GM12878 (cell line): ENCODE measurements around the gene RNF113B. TPM values are rescaled to one million over a fixed set of nuclear protein-coding genes. Genes with fewer than 3 reads are reported as not detected.

Experiments
- ATAC-seq: fragments of 200-7000 bp; cut with Tn5 transposase; 3 replicates; pipeline ENCODE4 v1.9.1; 2020; ENCODE audit warnings: mild to moderate bottlenecking, moderate library complexity
- BruUV-seq: library from RNA; stranded (reverse); fragments of 400-500 nt; replicated peaks from 2 replicates; lab custom pipeline; 2021; lab: Mats Ljungman, UMichigan
- CTCF ChIA-PET: fragments of 300-600 bp; sonication (Branson Sonifier 250); formaldehyde crosslinking; extraction: SDS; loops from one replicate; lab custom pipeline; 2021; ENCODE audit warnings: inconsistent platforms; lab: Yijun Ruan, JAX
- POLR2A ChIA-PET: fragments of 350-600 bp; formaldehyde crosslinking; extraction: SDS; loops from one replicate; lab custom pipeline; 2021; ENCODE audit warnings: inconsistent platforms; lab: Charles Lee
- RAD21 ChIA-PET: fragments of 300-600 bp; sonication (Branson Sonifier 250); formaldehyde crosslinking; loops from one replicate; lab custom pipeline; 2023; ENCODE audit warnings: antibody characterized with exemption; ENCODE audit not compliant: unreplicated experiment; lab: Charles Lee
- SMC1A ChIA-PET: fragments of 300-600 bp; sonication (Branson Sonifier 250); formaldehyde crosslinking; loops from one replicate; lab custom pipeline; 2023; ENCODE audit not compliant: unreplicated experiment, uncharacterized antibody; lab: Charles Lee
- DNase-seq: peaks from one replicate; pipeline ENCODE4 v3.0.0-alpha.2; 2011; ENCODE audit warnings: low read depth, low spot score
- FAIRE-seq: peaks from 3 replicates; lab custom pipeline; 2011; peaks lifted over from hg19 to GRCh38; lab: Jason Lieb, UNC
- H2AFZ ChIP-seq: 2 replicates; pipeline ENCODE4 v1.6.0; 2011; ENCODE audit warnings: low read depth, low read length, control low read depth; ENCODE audit not compliant: control insufficient read depth
- H3K27ac ChIP-seq: 2 replicates; pipeline ENCODE4 v1.5.1; 2011; ENCODE audit warnings: control low read depth; ENCODE audit not compliant: control insufficient read depth, insufficient read depth
- H3K27me3 ChIP-seq, 2 experiments: replicated peaks in 1 of 2; 2 replicates each; pipeline versions ENCODE4 v1.6.0 to v1.6.1; 2011; ENCODE audit warnings: low read length in 1 of 2; ENCODE audit not compliant: control insufficient read depth in 2 of 2, insufficient read depth in 2 of 2
- H3K36me3 ChIP-seq, 2 experiments: 2 replicates each; pipeline ENCODE4 v1.5.1; 2011; ENCODE audit warnings: low read length in 1 of 2; ENCODE audit not compliant: control insufficient read depth in 2 of 2, insufficient read depth in 2 of 2
- H3K4me1 ChIP-seq: 2 replicates; pipeline ENCODE4 v1.6.1; 2011; ENCODE audit warnings: mild to moderate bottlenecking, low read length, moderate library complexity, mixed read lengths; ENCODE audit not compliant: control insufficient read depth, insufficient read depth
- H3K4me2 ChIP-seq: 2 replicates; pipeline ENCODE4 v1.6.0; 2011; ENCODE audit warnings: control low read depth; ENCODE audit not compliant: control insufficient read depth, insufficient read depth
- H3K4me3 ChIP-seq: fragments of 200-600 bp; sonication (generic); 2 replicates; pipeline ENCODE4 v1.5.1; 2016
- H3K79me2 ChIP-seq: 2 replicates; pipeline ENCODE4 v1.6.0; 2011; ENCODE audit warnings: low read length; ENCODE audit not compliant: control insufficient read depth, insufficient read depth
- H3K9ac ChIP-seq: 2 replicates; pipeline ENCODE4 v1.8.0; 2011; ENCODE audit warnings: low read length, control low read depth, mixed read lengths; ENCODE audit not compliant: control insufficient read depth, insufficient read depth
- H3K9me3 ChIP-seq: replicated peaks from 3 replicates; pipeline ENCODE4 v1.5.1; 2011; ENCODE audit warnings: mild to moderate bottlenecking, low read length; ENCODE audit not compliant: control insufficient read depth, insufficient read depth
- H4K20me1 ChIP-seq: 2 replicates; pipeline ENCODE4 v1.6.0; 2011; ENCODE audit not compliant: control insufficient read depth, insufficient read depth
- CREM ChIP-seq: IDR thresholded peaks from 2 replicates; pipeline ENCODE4 v1.6.1; 2014; ENCODE audit warnings: antibody characterized with exemption, low read depth
- EED ChIP-seq: sonication (generic); IDR thresholded peaks from 2 replicates; pipeline ENCODE4 v1.6.1; 2016; ENCODE audit warnings: antibody characterized with exemption, low read depth
- EP300 ChIP-seq, 2 experiments: fragments of 150-350 bp in 1 of 2; IDR thresholded peaks; 2 replicates each; pipeline ENCODE4 v1.6.1; 2011 to 2012; ENCODE audit warnings: low read depth in 2 of 2, low read length in 2 of 2, borderline replicate concordance in 1 of 2, improper control_type of control experiment in 1 of 2, inconsistent platforms in 1 of 2; ENCODE audit not compliant: control insufficient read depth in 1 of 2
- FOXK2 ChIP-seq: fragments of 450-650 bp; IDR thresholded peaks from 2 replicates; pipeline ENCODE4 v1.6.1; 2017; ENCODE audit warnings: mild to moderate bottlenecking, moderate library complexity
- KLF5 ChIP-seq: fragments of 450-650 bp; IDR thresholded peaks from 2 replicates; pipeline ENCODE4 v1.6.1; 2014; ENCODE audit warnings: mild to moderate bottlenecking; ENCODE audit not compliant: partially characterized antibody
- MAX ChIP-seq: IDR thresholded peaks from 2 replicates; pipeline ENCODE4 v1.6.1; 2012; ENCODE audit warnings: low read depth, low read length, improper control_type of control experiment
- MEF2A ChIP-seq: IDR thresholded peaks from 2 replicates; pipeline ENCODE4 v1.6.1; 2011; ENCODE audit warnings: low read depth, mild to moderate bottlenecking, low read length, moderate library complexity; ENCODE audit not compliant: insufficient read depth
- NFYA ChIP-seq: IDR thresholded peaks from 2 replicates; pipeline ENCODE4 v1.6.1; 2011; ENCODE audit warnings: low read depth, mild to moderate bottlenecking, low read length, improper control_type of control experiment, borderline replicate concordance
- PRDM15 ChIP-seq: fragments of 450-650 bp; formaldehyde crosslinking; IDR thresholded peaks from 2 replicates; pipeline ENCODE4 v1.4.0; 2020; ENCODE audit warnings: mild to moderate bottlenecking, moderate library complexity
- RUNX3 ChIP-seq: IDR thresholded peaks from 2 replicates; pipeline ENCODE4 v1.6.1; 2012; ENCODE audit warnings: low read length, inconsistent platforms
- TAF1 ChIP-seq: IDR thresholded peaks from 2 replicates; pipeline ENCODE4 v1.6.1; 2011; ENCODE audit warnings: mild to moderate bottlenecking, low read depth, low read length, borderline replicate concordance
- TCF12 ChIP-seq: IDR thresholded peaks from 2 replicates; pipeline ENCODE4 v1.6.1; 2011; ENCODE audit warnings: low read depth, mild to moderate bottlenecking, low read length
- WGBS: methylation state at CpG from one replicate; pipeline ENCODE4 v1.1.6; 2016; ENCODE audit warnings: low lambda C conversion rate; ENCODE audit not compliant: insufficient replicate concordance, insufficient coverage; ENCODE audit errors: missing lambda C conversion rate; 5-methylcytosine and 5-hydroxymethylcytosine counted together
- in situ Hi-C: fragments of 300-500 bp; cut with MboI; formaldehyde crosslinking; loops from 9 replicates; pipeline ENCODE4 v1.14.3; 2018; ENCODE audit warnings: mixed read lengths
- intact Hi-C: fragments of 100-400 bp; cut with micrococcal nuclease; formaldehyde crosslinking; loops from one replicate; pipeline ENCODE4 v1.14.2; 2022; ENCODE audit not compliant: unreplicated experiment
- polyA plus RNA-seq, 11 experiments: library from polyadenylated mRNA; depleted of rRNA in 4 of 11; unstranded in 6 of 11; stranded (reverse) in 5 of 11; fragments of >200 nt; fragmentation: Nextera tagmentation in 4 of 11; fragmentation: Illumina TruSeq in 1 of 11; extraction: Ambion mirVana in 4 of 11; extraction: Trizol in 1 of 11; gene quantifications; 1 replicate in 1 of 11; 2 replicates in 10 of 11; pipeline versions ENCODE4 v1.2.1 to v1.2.3, GENCODE V29; 2011 to 2016; ENCODE audit warnings: inconsistent platforms in 2 of 11, missing spikeins in 2 of 11, low read depth in 1 of 11
- total RNA-seq, 4 experiments: library from RNA; depleted of rRNA in 3 of 4; stranded (reverse); fragments of >200 nt in 3 of 4; fragmentation: Illumina TruSeq in 1 of 4; extraction: Trizol in 1 of 4; gene quantifications; 2 replicates each; pipeline versions ENCODE4 v1.2.1 to v1.2.3, GENCODE V29; 2013 to 2021

Gene RNF113B
- total and polyA plus RNA-seq, 10 of the 15 experiments (the other 5 are each of a cell fraction or from before 2014, with no cell fraction given): not detected

- Histone ChIP-seq H3K27ac (no peak overlapping the region), H3K4me2 (no peak overlapping the region), H2AFZ (no peak overlapping the region), H3K36me3 (no peaks in the 10 kb centered on the region), H3K9me3 (no peaks in the 10 kb centered on the region), H3K4me1 (no peaks in the 10 kb centered on the region), H3K79me2 (no peaks in the 10 kb centered on the region), H3K4me3 (no peak overlapping the region), H3K27me3 (no peaks in the 10 kb centered on the region), H4K20me1 (no peaks in the 10 kb centered on the region), H3K9ac (no peak overlapping the region)
- FAIRE-seq (no peak), ATAC-seq (no peak), DNase-seq (no peak)
- in situ Hi-C loops (no loop called here), intact Hi-C loops (no loop called here)
- ChIA-PET POLR2A (interaction anchor here (0.6 kb wide), 1 partner anchor 171 kb away, joined by 3 read pairs; no protein-coding TSS in a partner anchor), CTCF (interaction anchor here (0.6 kb wide), 1 partner anchor 70 kb away, joined by 3 read pairs; no protein-coding TSS in a partner anchor), SMC1A (interaction anchor here (1.0 to 2.0 kb wide), 3 partner anchors 18 to 35 kb away, joined by 3 to 6 read pairs (median 4); no protein-coding TSS in a partner anchor), RAD21 (interaction anchor here (1.7 kb wide), 1 partner anchor 18 kb away, joined by 6 read pairs; no protein-coding TSS in a partner anchor)
- 55% methylated on average over 6 of the region's 6 CpGs for WGBS
- BruUV-seq: no TSS peak
- TF ChIP-seq PRDM15: no peak
Observed at GRCh38 chr13:98219685-98220084, 42.6 kb upstream of the RNF113B start.

- ChIA-PET RAD21 (interaction anchor here (2.0 kb wide), 1 partner anchor 74 kb away, joined by 4 read pairs; no protein-coding TSS in a partner anchor), POLR2A (no interaction called here), CTCF (no interaction called here), SMC1A (interaction anchor here (1.3 to 3.6 kb wide), 3 partner anchors 12 to 73 kb away, joined by 3 to 31 read pairs (median 6); no protein-coding TSS in a partner anchor)
- no peaks in the 10 kb centered on the region for H3K79me2 ChIP-seq
- H3K27ac ChIP-seq: no peak overlapping the region
- H2AFZ ChIP-seq: no peak overlapping the region
- no peaks in the 10 kb centered on the region for H3K9me3 ChIP-seq
- in situ Hi-C loops (no loop called here), intact Hi-C loops (no loop called here)
- no peak overlapping the region for H3K9ac ChIP-seq
- no peak overlapping the region for H3K4me2 ChIP-seq
- no peaks in the 10 kb centered on the region for H3K27me3 ChIP-seq
- DNase-seq (no peak), FAIRE-seq (no peak), ATAC-seq (no peak)
- no peaks in the 10 kb centered on the region for H3K4me1 ChIP-seq
- H3K36me3 ChIP-seq: no peaks in the 10 kb centered on the region
- H4K20me1 ChIP-seq: no peaks in the 10 kb centered on the region
- no TSS peak for BruUV-seq
- WGBS: 70% methylated on average over 12 of the region's 12 CpGs
- H3K4me3 ChIP-seq: no peak overlapping the region
- TF ChIP-seq TCF12: no peak
- no peak for TF ChIP-seq EED
- TF ChIP-seq MEF2A: no peak
- TF ChIP-seq KLF5: no peak
- no peak for TF ChIP-seq MAX
- no peak for TF ChIP-seq RUNX3
- TF ChIP-seq EP300 (IDR thresholded peaks at IDR 0.05; ENCODE audit: borderline replicate concordance in 1 of 2, control insufficient read depth in 1 of 2, low read depth in 2 of 2, low read length in 2 of 2): no peak
- TF ChIP-seq TAF1: no peak
- no peak for TF ChIP-seq FOXK2
- TF ChIP-seq CREM: no peak
- no peak for TF ChIP-seq NFYA
Observed at GRCh38 chr13:98217597-98217996, 40.5 kb upstream of the RNF113B start.
